Stimulated activated CD4-positive, alpha-beta T cell treated with anti-CD3 and anti-CD28 coated beads, Interleukin-1b, Interleukin-23, amount 100 ng/mL, for 4 hours (primary cell): Measurements from ENCODE around the gene HSPA1L.
"Not testable (repeated sequence)": the region's sequence is repeated elsewhere in the genome, so short reads cannot be mapped to it uniquely, and the experiment has no call there.

Source experiments
- DNase-seq, 2 donors: peaks; one replicate each; pipeline ENCODE4 v3.0.0-alpha.2; 2020; ENCODE audit warnings: low read depth in 2 of 2

HSPA1L gene

DNA sequence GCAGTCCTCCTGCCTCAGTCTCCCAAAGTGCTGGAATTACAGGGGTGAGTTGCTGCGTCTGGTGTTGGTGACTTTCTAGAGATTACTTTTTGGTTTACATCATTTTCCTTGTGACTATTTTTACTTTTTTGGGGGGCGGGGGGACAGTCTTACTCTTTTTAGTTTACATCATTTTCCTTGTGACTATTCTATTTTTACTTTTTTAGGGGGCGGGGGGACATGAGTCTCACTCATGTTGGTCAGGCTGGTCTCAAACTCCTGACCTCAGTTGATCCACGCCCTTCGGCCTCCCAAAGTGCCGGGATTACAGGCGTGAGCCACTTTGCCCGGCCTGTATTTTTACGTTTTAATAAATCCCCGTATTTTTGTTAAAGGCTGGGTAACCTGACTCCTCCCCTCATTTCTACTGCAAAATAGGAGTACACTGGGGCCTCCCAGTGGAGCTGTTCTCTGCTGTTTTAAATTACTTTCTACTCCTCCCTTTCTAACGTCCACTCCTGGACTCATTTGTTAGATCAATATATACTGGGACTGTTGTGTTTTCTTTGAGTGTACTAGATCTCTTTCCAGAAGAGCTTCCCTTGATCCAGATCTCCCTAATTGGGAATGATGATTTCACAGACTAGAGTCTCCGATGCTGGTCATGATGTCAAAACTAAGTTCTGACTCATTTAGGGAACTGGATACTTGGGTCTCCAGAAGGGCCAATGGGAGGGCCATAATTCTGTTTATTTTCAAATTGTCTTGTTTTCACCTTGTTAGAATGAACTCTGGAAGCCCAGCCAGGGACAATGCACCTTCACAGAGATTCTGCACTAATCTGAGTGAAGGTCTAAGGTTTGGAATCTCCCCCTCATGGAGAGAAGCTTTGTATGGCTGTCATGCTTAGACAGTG lies 21.6 kb upstream of the HSPA1L start:
- DNase-seq = no peak

DNA sequence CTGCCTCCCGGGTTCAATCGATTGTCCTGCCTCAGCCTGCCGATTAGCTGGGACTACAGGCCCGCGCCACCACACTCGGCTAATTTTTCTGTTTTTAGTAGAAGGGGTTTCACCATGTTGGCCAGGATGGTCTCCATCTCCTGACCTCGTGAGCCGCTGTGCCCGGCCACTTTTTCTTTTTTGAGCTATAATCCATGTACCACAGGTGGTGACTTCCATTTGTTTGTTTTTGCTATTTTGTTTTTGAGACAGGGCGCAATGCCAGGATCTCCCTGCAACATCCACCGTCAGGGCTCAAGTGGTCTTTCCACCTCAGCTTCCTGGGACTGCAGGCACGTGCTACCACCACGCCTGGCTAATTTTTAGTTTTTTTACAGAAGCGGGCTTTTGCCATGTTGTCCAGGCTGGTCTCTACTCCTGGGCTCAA lies 21.0 kb upstream of the HSPA1L start:
- DNase-seq = no peak

DNA sequence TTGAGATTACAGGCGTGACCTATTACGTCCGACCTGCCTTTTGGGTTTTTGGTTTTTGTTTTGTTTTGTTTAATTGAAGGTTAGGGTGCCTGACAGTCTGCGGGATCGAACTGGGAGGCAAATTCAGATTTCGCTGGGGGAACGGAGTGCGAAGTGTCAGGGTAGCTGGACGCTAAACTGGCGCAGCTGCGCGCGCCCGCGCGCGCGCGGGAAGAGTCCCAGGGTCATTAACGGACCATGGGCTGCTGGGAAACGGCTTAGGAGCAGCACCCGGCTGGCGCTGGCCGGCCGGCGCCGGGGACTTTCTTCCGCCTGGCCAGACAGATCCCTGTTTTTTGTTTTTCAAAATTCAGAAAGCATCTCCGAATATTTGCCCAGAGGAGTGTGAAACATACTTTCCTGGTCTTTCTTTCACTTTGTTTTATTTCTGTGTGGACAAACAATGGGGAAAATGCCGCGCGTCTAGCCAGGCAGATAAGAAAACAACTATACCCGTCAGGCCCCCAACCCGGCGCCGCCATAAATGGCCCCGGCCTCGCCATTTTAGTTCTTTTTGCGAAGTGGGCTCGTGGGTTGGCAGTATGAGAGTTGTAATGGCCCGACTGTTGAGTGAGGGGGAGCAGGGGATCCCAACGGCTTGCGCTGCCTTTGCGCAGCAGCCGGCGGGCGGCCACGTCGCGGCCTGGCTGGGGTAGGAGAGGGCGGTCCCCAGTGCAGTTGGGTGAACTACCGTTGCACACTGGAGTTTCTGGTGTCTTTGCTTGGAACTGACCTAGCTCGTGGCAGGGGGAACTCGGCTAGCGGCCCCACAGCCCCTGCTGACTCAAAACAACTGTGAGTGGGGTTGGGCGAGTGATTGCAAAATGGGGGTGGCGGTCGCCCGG lies 19.5 kb upstream of the HSPA1L start:
- DNase-seq = peak; percentile 72 to 80

DNA sequence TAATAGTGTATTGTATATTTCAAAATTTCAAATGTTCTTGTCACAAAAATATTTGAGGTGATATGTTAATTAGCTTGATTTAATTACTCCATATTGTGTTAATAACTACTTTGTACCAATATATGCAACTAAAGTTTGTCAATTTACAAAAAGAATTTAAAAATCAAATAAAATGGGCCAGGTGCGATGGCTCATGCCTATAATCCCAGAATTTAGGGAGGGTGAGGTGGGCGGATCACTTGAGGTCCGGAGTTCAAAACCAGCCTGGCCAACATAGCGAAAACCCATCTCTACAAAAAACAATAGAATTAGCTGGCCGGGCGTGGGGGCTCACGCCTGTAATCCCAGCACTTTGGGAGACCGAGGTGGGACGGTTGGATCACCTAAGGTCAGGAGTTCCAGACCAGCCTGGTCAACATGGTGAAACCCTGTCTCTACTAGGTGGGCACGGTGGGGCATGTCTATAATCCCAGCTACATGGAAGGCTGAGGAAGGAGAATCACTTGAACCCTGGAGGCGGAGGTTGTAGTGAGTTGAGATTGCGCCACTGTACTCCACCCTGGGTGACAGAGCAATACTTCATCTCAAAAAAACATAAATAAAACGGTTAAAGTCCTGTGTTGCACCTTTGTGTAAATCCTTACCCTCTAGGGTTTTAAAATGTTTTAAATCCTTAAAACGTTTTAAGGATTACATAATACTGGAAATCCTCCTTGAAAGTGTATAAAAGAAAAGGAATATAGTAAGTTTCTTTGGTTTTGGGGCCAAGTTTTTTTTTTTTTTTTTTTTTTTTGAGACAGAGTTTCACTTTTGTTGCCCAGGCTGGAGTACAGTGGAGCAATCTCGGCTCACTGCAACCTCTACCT lies 16.5 kb upstream of the HSPA1L start:
- no peak for DNase-seq

DNA sequence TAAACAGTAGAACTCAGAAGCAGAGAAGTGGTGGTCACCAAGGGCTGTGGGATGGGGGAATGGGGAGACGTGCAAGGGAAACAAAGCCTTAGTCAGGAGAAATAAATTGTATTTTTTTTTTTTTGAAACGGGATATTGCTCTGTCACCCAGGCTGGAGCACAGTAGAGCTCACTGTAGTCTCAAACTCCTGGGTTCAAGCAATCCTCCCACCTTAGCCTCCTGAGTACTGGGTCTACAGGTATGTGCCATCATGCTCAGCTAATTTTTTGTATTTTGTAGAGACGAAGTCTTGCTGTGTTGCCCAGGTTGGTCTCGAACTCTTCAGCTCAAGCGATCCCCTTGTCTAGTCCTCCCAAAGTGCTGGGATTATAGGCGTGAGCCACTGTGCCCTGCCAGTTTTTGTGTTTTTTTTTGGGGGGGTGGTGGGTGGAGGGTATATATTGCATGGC lies 15.8 kb upstream of the HSPA1L start:
- DNase-seq = no peak

DNA sequence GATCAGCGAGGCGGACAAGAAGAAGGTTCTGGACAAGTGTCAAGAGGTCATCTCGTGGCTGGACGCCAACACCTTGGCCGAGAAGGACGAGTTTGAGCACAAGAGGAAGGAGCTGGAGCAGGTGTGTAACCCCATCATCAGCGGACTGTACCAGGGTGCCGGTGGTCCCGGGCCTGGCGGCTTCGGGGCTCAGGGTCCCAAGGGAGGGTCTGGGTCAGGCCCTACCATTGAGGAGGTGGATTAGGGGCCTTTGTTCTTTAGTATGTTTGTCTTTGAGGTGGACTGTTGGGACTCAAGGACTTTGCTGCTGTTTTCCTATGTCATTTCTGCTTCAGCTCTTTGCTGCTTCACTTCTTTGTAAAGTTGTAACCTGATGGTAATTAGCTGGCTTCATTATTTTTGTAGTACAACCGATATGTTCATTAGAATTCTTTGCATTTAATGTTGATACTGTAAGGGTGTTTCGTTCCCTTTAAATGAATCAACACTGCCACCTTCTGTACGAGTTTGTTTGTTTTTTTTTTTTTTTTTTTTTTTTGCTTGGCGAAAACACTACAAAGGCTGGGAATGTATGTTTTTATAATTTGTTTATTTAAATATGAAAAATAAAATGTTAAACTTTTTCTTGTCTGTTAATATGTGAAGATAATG lies 14.7 kb upstream of the HSPA1L start:
- DNase-seq = no peak

DNA sequence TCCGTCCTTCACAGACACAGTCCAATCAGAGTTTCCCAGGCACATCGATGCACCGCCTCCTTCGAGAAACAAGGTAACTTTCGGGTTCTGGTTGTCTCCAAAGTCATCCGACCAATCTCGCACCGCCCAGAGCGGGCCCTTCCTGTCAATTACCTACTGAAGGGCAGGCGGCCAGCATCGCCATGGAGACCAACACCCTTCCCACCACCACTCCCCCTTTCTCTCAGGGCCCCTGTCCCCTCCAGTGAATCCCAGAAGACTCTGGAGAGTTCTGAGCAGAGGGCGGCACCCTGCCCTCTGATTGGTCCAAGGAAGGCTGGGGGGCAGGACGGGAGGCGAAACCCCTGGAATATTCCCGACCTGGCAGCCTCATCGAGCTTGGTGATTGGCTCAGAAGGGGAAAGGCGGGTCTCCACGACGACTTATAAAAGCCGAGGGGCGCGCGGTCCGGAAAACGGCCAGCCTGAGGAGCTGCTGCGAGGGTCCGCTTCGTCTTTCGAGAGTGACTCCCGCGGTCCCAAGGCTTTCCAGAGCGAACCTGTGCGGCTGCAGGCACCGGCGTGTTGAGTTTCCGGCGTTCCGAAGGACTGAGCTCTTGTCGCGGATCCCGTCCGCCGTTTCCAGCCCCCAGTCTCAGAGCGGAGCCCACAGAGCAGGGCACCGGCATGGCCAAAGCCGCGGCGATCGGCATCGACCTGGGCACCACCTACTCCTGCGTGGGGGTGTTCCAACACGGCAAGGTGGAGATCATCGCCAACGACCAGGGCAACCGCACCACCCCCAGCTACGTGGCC lies 12.4 kb upstream of the HSPA1L start, which contains the start of gene HSPA1B:
Gene HSPA1B (plus strand): TSS at position 453 of the 794 bp plus-strand sequence. CDS start 213 bp downstream, at position 666.
- peak; percentile 74 to 79 for DNase-seq

DNA sequence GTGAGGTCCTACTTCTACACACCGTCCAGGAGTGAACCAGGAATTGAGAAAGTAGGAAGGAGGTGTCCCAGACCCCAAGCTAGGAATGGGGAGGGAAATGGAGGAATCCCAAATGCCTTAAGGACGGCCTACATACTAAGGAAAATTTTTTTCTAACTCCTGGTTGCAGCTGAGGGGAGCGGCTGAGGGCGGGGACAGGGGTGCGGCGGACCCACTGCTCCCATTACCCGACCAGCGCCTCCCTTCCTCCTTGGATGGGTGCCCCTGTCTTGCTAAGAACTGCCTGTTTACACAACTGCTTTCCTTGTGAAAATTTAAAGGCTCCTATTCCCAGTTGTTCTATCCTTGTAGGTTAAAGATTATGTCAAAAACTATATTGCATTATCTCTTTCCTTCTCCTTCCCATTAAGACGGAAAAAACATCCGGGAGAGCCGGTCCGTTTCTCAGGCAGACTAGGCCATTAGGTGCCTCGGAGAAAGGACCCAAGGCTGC lies 11.8 kb upstream of the HSPA1L start:
- no peak for DNase-seq

DNA sequence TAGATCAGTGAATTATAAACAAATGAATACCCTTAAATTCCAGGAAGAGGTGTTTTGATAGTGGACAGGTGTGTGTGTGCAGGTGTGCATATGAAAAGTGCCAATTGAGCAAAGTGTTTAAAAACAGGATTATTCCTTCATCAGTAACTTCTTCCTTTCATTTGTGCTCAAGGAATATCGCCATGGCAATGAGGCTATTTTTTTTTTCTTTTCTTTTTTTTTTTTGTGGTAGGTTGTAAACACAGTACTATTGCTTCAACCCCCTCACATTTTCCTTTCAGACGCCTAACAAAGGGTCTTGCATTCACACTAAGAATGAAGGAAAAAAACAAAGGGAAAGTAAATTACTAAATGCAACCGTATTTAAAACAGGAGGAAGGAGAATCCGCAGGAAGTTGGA lies 10.5 kb upstream of the HSPA1L start:
- DNase-seq = no peak

DNA sequence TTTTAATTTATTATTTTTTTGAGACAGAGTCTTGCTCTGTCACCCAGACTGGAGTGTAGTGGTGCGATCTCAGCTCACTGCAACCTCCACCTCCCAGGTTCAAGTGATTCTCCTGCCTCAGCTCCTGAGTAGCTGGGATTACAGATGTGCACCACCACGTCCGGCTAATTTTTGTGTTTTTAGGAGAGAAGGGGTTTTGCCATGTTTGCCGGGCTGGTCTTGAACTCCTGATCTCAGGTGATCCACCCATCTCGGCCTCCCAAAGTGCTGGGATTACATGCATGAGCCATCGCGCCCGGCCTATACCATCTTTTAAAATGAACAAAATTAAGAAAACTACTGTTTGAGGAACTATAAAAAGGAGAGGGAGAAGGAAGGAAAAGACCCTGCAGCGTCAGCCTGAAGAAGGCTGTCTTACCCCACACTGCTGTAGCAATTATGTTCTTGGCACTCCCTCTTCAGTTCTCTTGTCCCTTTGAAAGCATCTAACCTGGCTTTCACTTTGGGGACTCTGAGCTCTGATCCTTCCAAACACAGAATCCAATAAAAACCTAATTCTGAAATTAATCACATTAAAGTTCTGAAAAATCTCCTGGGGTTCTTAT lies 8.6 kb upstream of the HSPA1L start:
- not testable (repeated sequence) for DNase-seq

DNA sequence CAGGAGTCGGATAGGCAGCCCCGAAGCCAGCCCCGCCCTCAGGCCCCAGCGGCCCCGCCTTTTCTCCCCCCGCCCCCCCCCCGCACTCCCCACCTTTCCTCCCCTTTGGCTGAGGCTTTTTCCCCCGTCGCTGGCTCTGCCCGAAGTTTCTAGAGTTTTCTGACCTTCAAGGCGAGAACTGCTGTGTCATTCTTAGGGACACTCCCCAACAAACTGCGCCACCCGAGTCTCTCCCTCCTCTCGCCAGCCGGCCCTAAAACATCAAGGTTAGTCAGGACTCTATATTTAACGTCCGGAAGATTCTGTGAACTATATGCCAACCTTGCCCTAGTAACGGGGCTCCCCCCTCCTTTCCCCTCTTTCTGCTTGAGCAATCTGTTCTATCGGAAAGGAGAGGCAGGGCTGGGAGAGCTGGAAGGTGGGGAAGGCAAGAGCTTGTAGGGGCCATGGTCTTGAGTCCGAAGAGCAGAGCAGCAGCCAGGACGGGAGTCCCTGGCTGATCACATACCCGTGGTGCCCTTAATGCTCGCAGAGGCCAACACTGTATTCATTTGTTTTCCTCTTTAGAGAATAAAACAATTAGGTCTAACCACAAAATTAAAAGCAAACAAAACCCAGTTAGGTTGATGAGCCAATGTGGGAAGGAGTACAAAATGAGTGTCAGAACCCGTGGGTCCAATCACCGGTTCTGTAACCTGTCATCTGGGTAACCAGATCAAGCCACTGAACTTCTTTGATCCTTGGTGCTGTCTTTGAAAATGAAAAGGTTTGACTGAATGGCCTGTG lies 7.1 kb upstream of the HSPA1L start:
- DNase-seq = peak in 1 of 2 donors; percentile 53

DNA sequence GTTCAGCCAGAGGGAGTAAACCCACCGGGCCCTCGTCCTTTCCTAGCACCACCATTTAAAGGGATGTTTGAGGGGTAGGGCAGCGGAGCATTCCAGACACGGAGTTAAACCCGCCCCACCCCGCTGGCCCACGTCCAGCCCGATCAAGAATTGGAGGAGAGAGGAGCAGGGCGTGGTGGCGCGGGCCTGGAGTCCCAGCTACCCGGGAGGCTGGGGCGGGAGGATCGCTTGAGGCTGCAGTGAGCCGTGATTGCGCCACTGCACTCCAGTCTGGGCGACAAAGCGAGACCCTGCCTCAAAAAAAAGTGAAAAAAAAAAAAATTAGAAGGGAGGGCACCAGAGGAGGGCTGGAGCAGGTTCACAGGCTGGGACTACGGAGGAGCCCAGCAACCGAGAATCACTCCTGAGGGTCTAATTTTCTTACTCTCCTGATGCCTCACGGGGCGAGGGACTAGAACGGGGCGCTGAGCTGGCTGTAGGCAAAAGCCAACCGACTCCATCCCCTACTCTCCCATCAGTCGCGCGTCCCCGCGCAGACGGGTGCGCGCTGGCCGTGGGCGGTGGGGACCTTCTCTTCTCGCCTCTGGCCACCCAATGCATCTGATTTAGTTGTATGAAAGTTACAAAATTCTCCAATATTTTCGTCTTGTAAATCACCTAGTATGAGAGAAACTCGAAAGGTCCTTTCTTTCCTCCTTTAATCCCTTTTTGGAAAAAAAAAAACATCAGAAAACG lies 6.4 kb upstream of the HSPA1L start:
- peak; percentile 44 to 70 for DNase-seq

DNA sequence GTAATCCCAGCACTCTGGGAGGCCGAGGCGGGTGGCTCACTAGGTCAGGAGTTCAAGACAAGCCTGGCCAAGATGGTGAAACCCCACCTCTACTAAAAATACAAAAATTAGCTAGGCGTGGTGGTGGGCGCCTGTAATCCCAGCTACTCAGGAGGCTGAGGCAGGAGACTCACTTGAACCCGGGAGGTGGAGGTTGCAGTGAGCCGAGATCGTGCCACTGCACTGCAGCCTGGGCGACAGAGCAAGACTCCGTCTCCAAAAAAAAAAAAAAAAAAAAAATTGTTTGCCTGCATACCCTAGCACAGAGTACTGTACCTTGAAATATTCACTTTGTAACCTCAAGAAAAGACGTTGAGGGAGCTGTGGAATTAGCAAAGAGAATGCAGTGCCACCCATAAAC lies 5.3 kb upstream of the HSPA1L start:
- not testable (repeated sequence) for DNase-seq

DNA sequence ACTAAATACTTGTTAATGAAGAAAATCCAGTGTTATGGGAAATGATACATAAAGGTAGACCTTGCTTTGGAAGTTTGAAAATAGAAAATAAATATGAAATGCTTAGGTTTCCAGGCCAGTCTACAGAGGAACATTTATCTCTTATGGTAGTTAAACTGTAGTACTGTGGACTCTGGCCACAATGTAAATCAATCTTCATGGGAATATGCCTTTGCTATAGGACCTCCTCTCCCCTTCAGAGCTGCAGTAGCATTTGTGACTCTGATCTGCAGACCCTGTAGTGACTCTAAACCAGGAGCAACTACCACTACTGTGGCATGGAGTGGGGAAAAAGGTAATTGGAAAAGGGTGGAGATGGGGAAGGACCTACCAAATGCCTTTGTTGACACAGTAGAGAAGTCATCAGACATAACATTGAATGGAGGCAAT lies 4.8 kb upstream of the HSPA1L start:
- no peak for DNase-seq

DNA sequence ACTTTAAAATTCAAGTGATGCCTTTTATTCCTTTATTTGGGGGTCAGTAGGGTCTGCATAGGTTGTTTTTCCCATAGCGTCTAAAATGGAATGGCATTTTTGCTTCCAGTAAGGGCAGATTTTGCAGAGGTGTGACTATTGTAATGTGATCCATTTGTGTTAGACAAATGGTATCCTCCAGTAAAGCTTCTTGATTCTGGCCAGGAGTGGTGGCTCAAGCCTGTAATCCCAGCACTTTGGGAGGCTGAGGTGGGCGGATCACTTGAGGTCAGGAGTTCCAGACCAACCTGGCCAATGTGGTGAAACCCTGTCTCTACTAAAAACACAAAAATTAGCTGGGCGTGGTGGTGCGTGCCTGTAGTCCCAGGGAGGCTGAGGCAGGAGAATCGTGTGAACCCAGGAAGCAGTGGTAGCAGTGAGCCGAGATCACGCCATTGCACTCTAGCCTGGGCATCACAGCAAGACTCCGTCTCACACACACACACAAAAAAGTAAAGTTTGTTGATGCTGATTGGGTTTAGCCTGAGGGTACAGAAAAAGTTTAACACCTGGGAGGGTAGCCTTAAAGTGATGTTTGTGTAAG lies 2.9 kb upstream of the HSPA1L start:
- not testable (repeated sequence) for DNase-seq

DNA sequence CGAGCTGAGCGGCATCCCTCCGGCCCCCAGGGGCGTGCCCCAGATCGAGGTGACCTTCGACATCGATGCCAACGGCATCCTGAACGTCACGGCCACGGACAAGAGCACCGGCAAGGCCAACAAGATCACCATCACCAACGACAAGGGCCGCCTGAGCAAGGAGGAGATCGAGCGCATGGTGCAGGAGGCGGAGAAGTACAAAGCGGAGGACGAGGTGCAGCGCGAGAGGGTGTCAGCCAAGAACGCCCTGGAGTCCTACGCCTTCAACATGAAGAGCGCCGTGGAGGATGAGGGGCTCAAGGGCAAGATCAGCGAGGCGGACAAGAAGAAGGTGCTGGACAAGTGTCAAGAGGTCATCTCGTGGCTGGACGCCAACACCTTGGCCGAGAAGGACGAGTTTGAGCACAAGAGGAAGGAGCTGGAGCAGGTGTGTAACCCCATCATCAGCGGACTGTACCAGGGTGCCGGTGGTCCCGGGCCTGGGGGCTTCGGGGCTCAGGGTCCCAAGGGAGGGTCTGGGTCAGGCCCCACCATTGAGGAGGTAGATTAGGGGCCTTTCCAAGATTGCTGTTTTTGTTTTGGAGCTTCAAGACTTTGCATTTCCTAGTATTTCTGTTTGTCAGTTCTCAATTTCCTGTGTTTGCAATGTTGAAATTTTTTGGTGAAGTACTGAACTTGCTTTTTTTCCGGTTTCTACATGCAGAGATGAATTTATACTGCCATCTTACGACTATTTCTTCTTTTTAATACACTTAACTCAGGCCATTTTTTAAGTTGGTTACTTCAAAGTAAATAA lies 2.2 kb upstream of the HSPA1L start:
- DNase-seq = not testable (repeated sequence)

DNA sequence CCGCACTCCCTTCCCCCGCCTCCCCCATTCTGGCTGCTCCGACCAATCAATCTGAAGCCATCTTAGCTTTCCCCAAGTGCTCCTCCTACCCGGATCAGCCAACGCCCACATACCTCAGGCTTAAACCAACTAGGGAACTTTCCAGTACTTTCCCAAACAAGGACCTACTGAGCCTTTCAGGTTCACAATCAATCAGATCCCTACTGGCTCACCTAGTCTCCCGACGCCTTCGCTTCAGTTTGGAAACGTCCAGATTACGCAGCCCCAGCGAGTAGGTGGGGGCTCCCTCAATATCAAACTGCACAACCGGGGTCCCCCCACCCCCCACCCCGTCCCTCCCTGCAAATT lies 432 bp downstream of the HSPA1L start:
- peak; percentile 46 to 57 for DNase-seq
